Hypothalamus (tissue), 51 donors: ENCODE data around the gene SF3B3.
"Not testable (repeated sequence)": the region's sequence is repeated elsewhere in the genome, so short reads cannot be mapped to it uniquely, and the experiment has no call there.

Experiments used
- DNase-seq, 51 donors: peaks; one replicate each; lab custom pipeline; 2025; lab: John Stamatoyannopoulos, UW

SF3B3 gene

DNA sequence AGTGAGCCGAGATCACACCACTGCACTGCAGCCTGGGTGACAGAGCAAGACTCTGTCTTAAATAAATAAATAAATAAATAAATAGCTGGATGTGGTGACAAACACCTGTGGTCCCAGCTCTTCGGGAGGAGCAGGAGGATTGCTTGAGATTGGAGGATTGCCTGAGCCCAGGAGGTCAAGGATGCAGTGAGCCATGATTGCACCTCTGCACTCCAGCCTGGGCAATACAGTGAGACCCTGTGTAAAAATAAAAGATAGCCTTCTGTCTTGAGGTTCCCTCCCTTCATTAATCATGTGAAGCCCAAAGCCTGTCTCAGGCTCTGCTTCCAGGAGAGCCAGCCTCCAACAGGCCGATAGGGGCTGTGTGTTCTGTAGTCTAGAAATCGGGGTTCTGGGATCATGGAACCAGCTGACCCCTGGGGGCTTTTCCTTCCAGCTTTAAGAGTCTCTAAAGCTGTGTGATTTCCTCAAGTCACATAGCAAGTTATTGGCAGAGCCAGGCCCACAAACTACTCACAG, 88.2 kb downstream of the SF3B3 start:
- DNase-seq: no peak

DNA sequence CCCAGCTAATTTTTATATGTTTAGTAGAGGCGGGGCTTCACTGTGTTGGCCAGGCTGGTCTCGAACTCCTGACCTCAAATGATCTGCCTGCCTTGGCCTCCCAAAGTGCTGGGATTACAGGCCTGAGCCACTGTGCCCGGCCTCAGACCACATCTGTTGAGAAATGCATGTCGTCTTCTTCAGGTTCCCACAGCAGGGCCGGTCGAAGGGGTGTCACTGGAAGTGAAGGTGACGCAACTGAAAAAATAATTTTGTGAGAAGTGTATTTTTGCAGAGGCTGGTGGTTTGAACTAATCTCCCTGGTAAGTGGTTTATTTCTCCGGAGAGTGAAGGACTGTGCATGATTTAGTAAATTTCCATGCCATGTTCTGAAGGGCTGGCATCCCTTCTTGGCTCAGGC, 89.3 kb downstream of the SF3B3 start:
- DNase-seq: no peak

GRCh38 chr16:70614208-70614951, 90.8 kb downstream of the SF3B3 start:
- no peak for DNase-seq

- no peak for DNase-seq
These were observed 92.3 kb downstream of the SF3B3 start for GRCh38 chr16:70615945-70616344.

DNA sequence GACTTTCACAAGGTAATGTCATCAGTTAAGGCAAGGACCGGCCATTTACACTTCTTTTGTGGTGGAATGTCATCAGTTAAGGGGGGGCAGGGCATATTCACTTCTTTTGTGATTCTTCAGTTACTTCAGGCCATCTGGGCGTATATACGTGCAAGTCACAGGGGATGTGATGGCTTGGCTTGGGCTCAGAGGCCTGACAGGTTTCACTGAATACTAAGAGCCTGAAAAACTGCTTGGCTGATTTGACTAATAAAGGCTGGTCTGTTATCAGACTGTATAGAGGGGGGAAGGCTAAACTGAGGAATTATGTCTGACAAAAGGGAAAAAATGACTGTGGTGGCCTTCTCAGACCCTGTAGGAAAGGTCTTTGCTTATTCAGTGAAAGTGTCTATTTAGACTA, 98.2 kb downstream of the SF3B3 start:
- DNase-seq: not testable (repeated sequence)
